GM12878 (cell line): Measurements from ENCODE around the gene DDX4. TPM values are rescaled to one million over a fixed set of nuclear protein-coding genes. Genes with fewer than 3 reads are reported as not detected.

Experiments used
- ATAC-seq: fragments of 200-7000 bp; cut with Tn5 transposase; 3 replicates; pipeline ENCODE4 v1.9.1; 2020; ENCODE audit warnings: mild to moderate bottlenecking, moderate library complexity
- BruUV-seq: library from RNA; stranded (reverse); fragments of 400-500 nt; replicated peaks from 2 replicates; lab custom pipeline; 2021; lab: Mats Ljungman, UMichigan
- CTCF ChIA-PET: fragments of 300-600 bp; sonication (Branson Sonifier 250); formaldehyde crosslinking; extraction: SDS; loops from one replicate; lab custom pipeline; 2021; ENCODE audit warnings: inconsistent platforms; lab: Yijun Ruan, JAX
- POLR2A ChIA-PET: fragments of 350-600 bp; formaldehyde crosslinking; extraction: SDS; loops from one replicate; lab custom pipeline; 2021; ENCODE audit warnings: inconsistent platforms; lab: Charles Lee
- RAD21 ChIA-PET: fragments of 300-600 bp; sonication (Branson Sonifier 250); formaldehyde crosslinking; loops from one replicate; lab custom pipeline; 2023; ENCODE audit warnings: antibody characterized with exemption; ENCODE audit not compliant: unreplicated experiment; lab: Charles Lee
- SMC1A ChIA-PET: fragments of 300-600 bp; sonication (Branson Sonifier 250); formaldehyde crosslinking; loops from one replicate; lab custom pipeline; 2023; ENCODE audit not compliant: unreplicated experiment, uncharacterized antibody; lab: Charles Lee
- DNase-seq: peaks from one replicate; pipeline ENCODE4 v3.0.0-alpha.2; 2011; ENCODE audit warnings: low read depth, low spot score
- FAIRE-seq: peaks from 3 replicates; lab custom pipeline; 2011; peaks lifted over from hg19 to GRCh38; lab: Jason Lieb, UNC
- H2AFZ ChIP-seq: 2 replicates; pipeline ENCODE4 v1.6.0; 2011; ENCODE audit warnings: low read depth, low read length, control low read depth; ENCODE audit not compliant: control insufficient read depth
- H3K27ac ChIP-seq: 2 replicates; pipeline ENCODE4 v1.5.1; 2011; ENCODE audit warnings: control low read depth; ENCODE audit not compliant: control insufficient read depth, insufficient read depth
- H3K27me3 ChIP-seq, 2 experiments: replicated peaks in 1 of 2; 2 replicates each; pipeline versions ENCODE4 v1.6.0 to v1.6.1; 2011; ENCODE audit warnings: low read length in 1 of 2; ENCODE audit not compliant: control insufficient read depth in 2 of 2, insufficient read depth in 2 of 2
- H3K36me3 ChIP-seq, 2 experiments: 2 replicates each; pipeline ENCODE4 v1.5.1; 2011; ENCODE audit warnings: low read length in 1 of 2; ENCODE audit not compliant: control insufficient read depth in 2 of 2, insufficient read depth in 2 of 2
- H3K4me1 ChIP-seq: 2 replicates; pipeline ENCODE4 v1.6.1; 2011; ENCODE audit warnings: mild to moderate bottlenecking, low read length, moderate library complexity, mixed read lengths; ENCODE audit not compliant: control insufficient read depth, insufficient read depth
- H3K4me2 ChIP-seq: 2 replicates; pipeline ENCODE4 v1.6.0; 2011; ENCODE audit warnings: control low read depth; ENCODE audit not compliant: control insufficient read depth, insufficient read depth
- H3K4me3 ChIP-seq: fragments of 200-600 bp; sonication (generic); 2 replicates; pipeline ENCODE4 v1.5.1; 2016
- H3K79me2 ChIP-seq: 2 replicates; pipeline ENCODE4 v1.6.0; 2011; ENCODE audit warnings: low read length; ENCODE audit not compliant: control insufficient read depth, insufficient read depth
- H3K9ac ChIP-seq: 2 replicates; pipeline ENCODE4 v1.8.0; 2011; ENCODE audit warnings: low read length, control low read depth, mixed read lengths; ENCODE audit not compliant: control insufficient read depth, insufficient read depth
- H3K9me3 ChIP-seq: replicated peaks from 3 replicates; pipeline ENCODE4 v1.5.1; 2011; ENCODE audit warnings: mild to moderate bottlenecking, low read length; ENCODE audit not compliant: control insufficient read depth, insufficient read depth
- H4K20me1 ChIP-seq: 2 replicates; pipeline ENCODE4 v1.6.0; 2011; ENCODE audit not compliant: control insufficient read depth, insufficient read depth
- ATF3 ChIP-seq: IDR thresholded peaks from 2 replicates; pipeline ENCODE4 v1.6.1; 2011; ENCODE audit warnings: low read depth, mild to moderate bottlenecking, low read length, moderate library complexity, borderline replicate concordance; ENCODE audit errors: extremely low read depth
- BHLHE40 ChIP-seq, 2 experiments: fragments of 450-650 bp in 1 of 2; IDR thresholded peaks; 2 replicates each; pipeline ENCODE4 v1.6.1; 2011 to 2017; ENCODE audit warnings: low read depth in 2 of 2, borderline replicate concordance in 1 of 2, improper control_type of control experiment in 1 of 2, low read length in 1 of 2, mild to moderate bottlenecking in 1 of 2
- CBX5 ChIP-seq: sonication (generic); IDR thresholded peaks from 2 replicates; pipeline ENCODE4 v1.6.1; 2016; ENCODE audit warnings: low read depth, moderate library complexity, mild to moderate bottlenecking, inconsistent platforms
- NR2C2 ChIP-seq: IDR thresholded peaks from 2 replicates; pipeline ENCODE4 v1.6.1; 2011; ENCODE audit warnings: borderline replicate concordance, low read depth; ENCODE audit not compliant: control insufficient read depth, insufficient read length
- POLR2A ChIP-seq: IDR thresholded peaks from 2 replicates; pipeline ENCODE4 v1.6.1; 2011; ENCODE audit warnings: low read depth, mild to moderate bottlenecking, low read length
- POLR2AphosphoS2 ChIP-seq: IDR thresholded peaks from 2 replicates; pipeline ENCODE4 v1.6.1; 2011; ENCODE audit warnings: low read depth, mild to moderate bottlenecking, low read length, improper control_type of control experiment, moderate library complexity
- SMC3 ChIP-seq: IDR thresholded peaks from 2 replicates; pipeline ENCODE4 v1.6.1; 2011; ENCODE audit warnings: low read length, improper control_type of control experiment, borderline replicate concordance
- TARDBP ChIP-seq: IDR thresholded peaks from 2 replicates; pipeline ENCODE4 v1.6.1; 2016; ENCODE audit warnings: borderline replicate concordance
- TCF7 ChIP-seq: IDR thresholded peaks from 2 replicates; pipeline ENCODE4 v1.6.1; 2014; ENCODE audit warnings: antibody characterized with exemption, borderline replicate concordance
- ZNF384 ChIP-seq: IDR thresholded peaks from 2 replicates; pipeline ENCODE4 v1.6.1; 2012; ENCODE audit warnings: low read depth, mild to moderate bottlenecking, low read length, improper control_type of control experiment, borderline replicate concordance
- WGBS: methylation state at CpG from one replicate; pipeline ENCODE4 v1.1.6; 2016; ENCODE audit warnings: low lambda C conversion rate; ENCODE audit not compliant: insufficient replicate concordance, insufficient coverage; ENCODE audit errors: missing lambda C conversion rate; 5-methylcytosine and 5-hydroxymethylcytosine counted together
- in situ Hi-C: fragments of 300-500 bp; cut with MboI; formaldehyde crosslinking; loops from 9 replicates; pipeline ENCODE4 v1.14.3; 2018; ENCODE audit warnings: mixed read lengths
- intact Hi-C: fragments of 100-400 bp; cut with micrococcal nuclease; formaldehyde crosslinking; loops from one replicate; pipeline ENCODE4 v1.14.2; 2022; ENCODE audit not compliant: unreplicated experiment
- polyA plus RNA-seq, 11 experiments: library from polyadenylated mRNA; depleted of rRNA in 4 of 11; unstranded in 6 of 11; stranded (reverse) in 5 of 11; fragments of >200 nt; fragmentation: Nextera tagmentation in 4 of 11; fragmentation: Illumina TruSeq in 1 of 11; extraction: Ambion mirVana in 4 of 11; extraction: Trizol in 1 of 11; gene quantifications; 1 replicate in 1 of 11; 2 replicates in 10 of 11; pipeline versions ENCODE4 v1.2.1 to v1.2.3, GENCODE V29; 2011 to 2016; ENCODE audit warnings: inconsistent platforms in 2 of 11, missing spikeins in 2 of 11, low read depth in 1 of 11
- total RNA-seq, 4 experiments: library from RNA; depleted of rRNA in 3 of 4; stranded (reverse); fragments of >200 nt in 3 of 4; fragmentation: Illumina TruSeq in 1 of 4; extraction: Trizol in 1 of 4; gene quantifications; 2 replicates each; pipeline versions ENCODE4 v1.2.1 to v1.2.3, GENCODE V29; 2013 to 2021
- TF ChIP-seq, protein P1 (sequence below): fragments of 150-350 bp; IDR thresholded peaks from 2 replicates; pipeline ENCODE4 v1.6.1; 2016; ENCODE audit warnings: low read depth, low read length

The DDX4 gene
- total and polyA plus RNA-seq, 10 of the 15 experiments (the other 5 are each of a cell fraction or from before 2014, with no cell fraction given): 0.05 to 0.36 (median 0.09) TPM; not detected in 4

- H3K36me3 ChIP-seq: no peaks in the 10 kb centered on the region
- H4K20me1 ChIP-seq: no peaks in the 10 kb centered on the region
- RAD21 ChIA-PET: interaction anchor here (1.5 kb wide), 1 partner anchor 68 kb away, joined by 3 read pairs; no protein-coding TSS in a partner anchor
- POLR2A ChIA-PET: interaction anchor here (0.7 kb wide), 1 partner anchor 378 kb away, joined by 3 read pairs; no protein-coding TSS in a partner anchor
- no peaks in the 10 kb centered on the region for H3K27me3 ChIP-seq
- CTCF ChIA-PET: no interaction called here
- SMC1A ChIA-PET: interaction anchor here (1.5 kb wide), 1 partner anchor 24 kb away, joined by 3 read pairs; no protein-coding TSS in a partner anchor
- no peak for DNase-seq
- no peak overlapping the region for H3K4me2 ChIP-seq
- H2AFZ ChIP-seq: no peak overlapping the region
- no peak overlapping the region for H3K4me3 ChIP-seq
- 14% methylated on average over 3 of the region's 3 CpGs for WGBS
- no TSS peak for BruUV-seq
- H3K9me3 ChIP-seq: no peaks in the 10 kb centered on the region
- ATAC-seq: no peak
- no peak overlapping the region for H3K27ac ChIP-seq
- no peak overlapping the region for H3K9ac ChIP-seq
- in situ Hi-C loops (no loop called here), intact Hi-C loops (no loop called here)
- H3K79me2 ChIP-seq: no peaks in the 10 kb centered on the region
- H3K4me1 ChIP-seq: no peaks in the 10 kb centered on the region
- TF ChIP-seq NR2C2: no peak
- TF ChIP-seq SMC3: no peak
- no peak for TF ChIP-seq CBX5
- TF ChIP-seq ATF3: no peak
- no peak for TF ChIP-seq TCF7
- TF ChIP-seq, protein P1, sequence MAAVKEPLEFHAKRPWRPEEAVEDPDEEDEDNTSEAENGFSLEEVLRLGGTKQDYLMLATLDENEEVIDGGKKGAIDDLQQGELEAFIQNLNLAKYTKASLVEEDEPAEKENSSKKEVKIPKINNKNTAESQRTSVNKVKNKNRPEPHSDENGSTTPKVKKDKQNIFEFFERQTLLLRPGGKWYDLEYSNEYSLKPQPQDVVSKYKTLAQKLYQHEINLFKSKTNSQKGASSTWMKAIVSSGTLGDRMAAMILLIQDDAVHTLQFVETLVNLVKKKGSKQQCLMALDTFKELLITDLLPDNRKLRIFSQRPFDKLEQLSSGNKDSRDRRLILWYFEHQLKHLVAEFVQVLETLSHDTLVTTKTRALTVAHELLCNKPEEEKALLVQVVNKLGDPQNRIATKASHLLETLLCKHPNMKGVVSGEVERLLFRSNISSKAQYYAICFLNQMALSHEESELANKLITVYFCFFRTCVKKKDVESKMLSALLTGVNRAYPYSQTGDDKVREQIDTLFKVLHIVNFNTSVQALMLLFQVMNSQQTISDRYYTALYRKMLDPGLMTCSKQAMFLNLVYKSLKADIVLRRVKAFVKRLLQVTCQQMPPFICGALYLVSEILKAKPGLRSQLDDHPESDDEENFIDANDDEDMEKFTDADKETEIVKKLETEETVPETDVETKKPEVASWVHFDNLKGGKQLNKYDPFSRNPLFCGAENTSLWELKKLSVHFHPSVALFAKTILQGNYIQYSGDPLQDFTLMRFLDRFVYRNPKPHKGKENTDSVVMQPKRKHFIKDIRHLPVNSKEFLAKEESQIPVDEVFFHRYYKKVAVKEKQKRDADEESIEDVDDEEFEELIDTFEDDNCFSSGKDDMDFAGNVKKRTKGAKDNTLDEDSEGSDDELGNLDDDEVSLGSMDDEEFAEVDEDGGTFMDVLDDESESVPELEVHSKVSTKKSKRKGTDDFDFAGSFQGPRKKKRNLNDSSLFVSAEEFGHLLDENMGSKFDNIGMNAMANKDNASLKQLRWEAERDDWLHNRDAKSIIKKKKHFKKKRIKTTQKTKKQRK: no peak
- no peak for TF ChIP-seq ZNF384
- no peak for TF ChIP-seq POLR2A
- no peak for TF ChIP-seq TARDBP
- no peak for TF ChIP-seq POLR2AphosphoS2
- TF ChIP-seq BHLHE40 (IDR thresholded peaks at IDR 0.05; ENCODE audit: borderline replicate concordance in 1 of 2, low read depth in 2 of 2, low read length in 1 of 2): no peak
- no peak for FAIRE-seq
These were observed 116.0 kb downstream of the DDX4 start for GRCh38 chr5:55853818-55854217.
